Liver (tissue), 9 donors: Measurements from ENCODE around the gene GNG7. TPM values are rescaled to one million over a fixed set of nuclear protein-coding genes. Genes with fewer than 3 reads are reported as not detected.

Experiments
- DNase-seq: peaks from one replicate; pipeline ENCODE4 v3.0.0-alpha.2; 2017; ENCODE audit warnings: low spot score
- H3K27ac ChIP-seq, 2 donors: one replicate each; pipeline ENCODE4 v1.7.0; 2013; ENCODE audit warnings: inconsistent platforms in 2 of 2, low read length in 2 of 2, control low read depth in 1 of 2, low read depth in 1 of 2, mild to moderate bottlenecking in 1 of 2
- H3K27me3 ChIP-seq, 4 donors: one replicate each; pipeline versions ENCODE4 v1.6.1 to v1.7.0; 2013; ENCODE audit warnings: low read length in 3 of 4, inconsistent platforms in 1 of 4, mild to moderate bottlenecking in 1 of 4, moderate library complexity in 1 of 4; ENCODE audit not compliant: control insufficient read depth in 4 of 4, insufficient read depth in 4 of 4
- H3K36me3 ChIP-seq, 4 donors: one replicate each; pipeline versions ENCODE4 v1.6.1 to v1.7.0; 2013; ENCODE audit warnings: low read length in 3 of 4, mild to moderate bottlenecking in 3 of 4, low read depth in 1 of 4, moderate library complexity in 1 of 4; ENCODE audit not compliant: control insufficient read depth in 4 of 4, insufficient read depth in 3 of 4
- H3K4me1 ChIP-seq, 4 donors: one replicate each; pipeline versions ENCODE4 v1.6.1 to v1.7.0; 2013; ENCODE audit warnings: low read length in 3 of 4, mild to moderate bottlenecking in 3 of 4, moderate library complexity in 1 of 4; ENCODE audit not compliant: control insufficient read depth in 4 of 4, insufficient read depth in 4 of 4
- H3K4me3 ChIP-seq, 3 donors: one replicate each; pipeline versions ENCODE4 v1.6.1 to v1.7.0; 2013; ENCODE audit warnings: low read length in 3 of 3, control low read depth in 1 of 3, low read depth in 1 of 3, mild to moderate bottlenecking in 1 of 3
- H3K9ac ChIP-seq, 2 donors: one replicate each; pipeline ENCODE4 v1.7.0; 2013; ENCODE audit warnings: low read length in 2 of 2, mild to moderate bottlenecking in 2 of 2, moderate library complexity in 2 of 2, control low read depth in 1 of 2, low read depth in 1 of 2
- H3K9me3 ChIP-seq, 4 donors: one replicate each; pipeline versions ENCODE4 v1.6.1 to v1.7.0; 2013; ENCODE audit warnings: low read length in 3 of 4; ENCODE audit not compliant: control insufficient read depth in 4 of 4
- ATF3 ChIP-seq: IDR thresholded peaks from 2 replicates; pipeline ENCODE4 v1.6.1; 2016; ENCODE audit warnings: antibody characterized with exemption
- CTCF ChIP-seq: fragments of 150-350 bp; IDR thresholded peaks from 2 replicates; pipeline ENCODE4 v1.5.1; 2017; ENCODE audit warnings: improper control_type of control experiment, low read depth, low read length; ENCODE audit not compliant: missing input control
- EGR1 ChIP-seq, 2 donors: IDR thresholded peaks; 2 replicates each; pipeline ENCODE4 v1.6.1; 2016 to 2018; ENCODE audit warnings: antibody characterized with exemption in 2 of 2, low read depth in 2 of 2
- FOXA1 ChIP-seq: IDR thresholded peaks from 2 replicates; pipeline ENCODE4 v1.6.1; 2016; ENCODE audit warnings: antibody characterized with exemption
- FOXA2 ChIP-seq: IDR thresholded peaks from 2 replicates; pipeline ENCODE4 v1.6.1; 2016; ENCODE audit warnings: antibody characterized with exemption
- GABPA ChIP-seq, 2 donors: IDR thresholded peaks in 1 of 2; conservative IDR thresholded peaks in 1 of 2; 2 replicates each; pipeline ENCODE4 v1.6.1; 2016; ENCODE audit warnings: antibody characterized with exemption in 2 of 2, mild to moderate bottlenecking in 1 of 2, moderate library complexity in 1 of 2
- HNF4A ChIP-seq, 2 donors: conservative IDR thresholded peaks; 2 replicates each; pipeline ENCODE4 v1.6.1; 2016; ENCODE audit warnings: antibody characterized with exemption in 2 of 2, mild to moderate bottlenecking in 2 of 2
- HNF4G ChIP-seq: IDR thresholded peaks from 2 replicates; pipeline ENCODE4 v1.6.1; 2016; ENCODE audit warnings: antibody characterized with exemption
- JUND ChIP-seq, 2 donors: IDR thresholded peaks; 2 replicates each; pipeline ENCODE4 v1.6.1; 2016; ENCODE audit warnings: antibody characterized with exemption in 2 of 2
- MAX ChIP-seq: IDR thresholded peaks from 2 replicates; pipeline ENCODE4 v1.6.1; 2016; ENCODE audit warnings: antibody characterized with exemption
- NR2F2 ChIP-seq: IDR thresholded peaks from 2 replicates; pipeline ENCODE4 v1.6.1; 2016; ENCODE audit warnings: antibody characterized with exemption
- RAD21 ChIP-seq, 2 donors: IDR thresholded peaks; 2 replicates each; pipeline ENCODE4 v1.6.1; 2016; ENCODE audit warnings: antibody characterized with exemption in 2 of 2, mild to moderate bottlenecking in 2 of 2
- REST ChIP-seq: IDR thresholded peaks from 2 replicates; pipeline ENCODE4 v1.6.1; 2016; ENCODE audit warnings: antibody characterized with exemption, mild to moderate bottlenecking
- RXRA ChIP-seq, 2 donors: IDR thresholded peaks; 2 replicates each; pipeline ENCODE4 v1.6.1; 2017 to 2018; ENCODE audit warnings: antibody characterized with exemption in 2 of 2, mild to moderate bottlenecking in 1 of 2
- SP1 ChIP-seq: IDR thresholded peaks from 2 replicates; pipeline ENCODE4 v1.6.1; 2018; ENCODE audit warnings: antibody characterized with exemption, mild to moderate bottlenecking
- TAF1 ChIP-seq: conservative IDR thresholded peaks from 2 replicates; pipeline ENCODE4 v1.6.1; 2016; ENCODE audit warnings: antibody characterized with exemption, mild to moderate bottlenecking
- YY1 ChIP-seq: IDR thresholded peaks from 2 replicates; pipeline ENCODE4 v1.6.1; 2016; ENCODE audit warnings: antibody characterized with exemption, mild to moderate bottlenecking
- ZBTB33 ChIP-seq: IDR thresholded peaks from 2 replicates; pipeline ENCODE4 v1.6.1; 2016; ENCODE audit warnings: antibody characterized with exemption
- WGBS: extraction: QIAGEN DNeasy Blood & Tissue Kit; methylation state at CpG from one replicate; pipeline ENCODE4 v1.1.7; 2013; 5-methylcytosine and 5-hydroxymethylcytosine counted together
- polyA plus RNA-seq, 2 donors: library from polyadenylated mRNA; stranded (reverse) in 1 of 2; unstranded in 1 of 2; fragments of 200-250 nt in 1 of 2; fragments of >200 nt in 1 of 2; fragmentation: Nextera tagmentation in 1 of 2; extraction: Ambion mirVana in 1 of 2; gene quantifications; one replicate each; pipeline versions ENCODE4 v1.2.1 to v1.2.3, GENCODE V29; 2013 to 2015
- total RNA-seq, 2 donors: library from RNA; depleted of rRNA; stranded (reverse); fragments of >200 nt; gene quantifications; one replicate each; pipeline ENCODE4 v1.2.3, GENCODE V29; 2014
- donor health status: healthy.
- donor health status: healthy.
- donor health status: healthy.
- donor health status: healthy.
- donor health status: healthy.

GNG7 gene
- total and polyA plus RNA-seq, 4 donors, result 0.75 to 1.9 (median 1.1) TPM

GRCh38 chr19:2578901-2579677, 123.4 kb downstream of the GNG7 start:
- peak overlapping the region; percentile 67 to 77 for H3K9ac ChIP-seq
- H3K27ac ChIP-seq, result peak overlapping the region; percentile 89 to 93
- no peaks in the 10 kb centered on the region for H3K27me3 ChIP-seq
- peak overlapping the region; percentile 52 to 63 (median 55) for H3K4me3 ChIP-seq
- peak; percentile 68 for TF ChIP-seq HNF4G
- peak; percentile 91 to 93 for TF ChIP-seq RAD21 (IDR thresholded peaks at IDR 0.05)
- peak in 1 of 2 donors; percentile 56 for TF ChIP-seq GABPA (IDR thresholded peaks at IDR 0.05 in 1 of 2, conservative IDR thresholded peaks at IDR 0.05 in 1 of 2)
- peak; percentile 54 for TF ChIP-seq NR2F2
- peak; percentile 20 for TF ChIP-seq ATF3
- peak; percentile 91 to 96 for TF ChIP-seq HNF4A (conservative IDR thresholded peaks at IDR 0.05)
- peak in 1 of 2 donors; percentile 85 for TF ChIP-seq JUND (IDR thresholded peaks at IDR 0.05)
- TF ChIP-seq FOXA1, result peak; percentile 60
- TF ChIP-seq RXRA (IDR thresholded peaks at IDR 0.05), result peak; percentile 96 to 97
- peak; percentile 79 for TF ChIP-seq MAX
- no peak for TF ChIP-seq TAF1
- TF ChIP-seq EGR1 (IDR thresholded peaks at IDR 0.05; ENCODE audit: low read depth in 2 of 2), result peak; percentile 6 to 85
- peak; percentile 71 for TF ChIP-seq YY1
- peak; percentile 53 for TF ChIP-seq FOXA2
- TF ChIP-seq SP1, result peak; percentile 97
- TF ChIP-seq ZBTB33, result peak; percentile 84
- TF ChIP-seq REST, result peak; percentile 80
- TF ChIP-seq CTCF, result peak; percentile 79
- H3K4me1 ChIP-seq, result peaks cover 8 to 38% (median 28%) of the 10 kb centered on the region in 4 donors
- H3K9me3 ChIP-seq, result no peaks in the 10 kb centered on the region
- DNase-seq, result peak; percentile 69
- H3K36me3 ChIP-seq, result no peaks in the 10 kb centered on the region
- WGBS, result under 1% methylated on average over 47 of the region's 47 CpGs
